GM12878 (cell line): ENCODE measurements around the gene CPSF4L. TPM values are rescaled to one million over a fixed set of nuclear protein-coding genes. Genes with fewer than 3 reads are reported as not detected.
A peak's percentile ranks its signal among the peaks of the same experiment; 100 is the strongest.

Source experiments
- ATAC-seq: fragments of 200-7000 bp; cut with Tn5 transposase; 3 replicates; pipeline ENCODE4 v1.9.1; 2020; ENCODE audit warnings: mild to moderate bottlenecking, moderate library complexity
- BruUV-seq: library from RNA; stranded (reverse); fragments of 400-500 nt; replicated peaks from 2 replicates; lab custom pipeline; 2021; lab: Mats Ljungman, UMichigan
- CTCF ChIA-PET: fragments of 300-600 bp; sonication (Branson Sonifier 250); formaldehyde crosslinking; extraction: SDS; loops from one replicate; lab custom pipeline; 2021; ENCODE audit warnings: inconsistent platforms; lab: Yijun Ruan, JAX
- POLR2A ChIA-PET: fragments of 350-600 bp; formaldehyde crosslinking; extraction: SDS; loops from one replicate; lab custom pipeline; 2021; ENCODE audit warnings: inconsistent platforms; lab: Charles Lee
- RAD21 ChIA-PET: fragments of 300-600 bp; sonication (Branson Sonifier 250); formaldehyde crosslinking; loops from one replicate; lab custom pipeline; 2023; ENCODE audit warnings: antibody characterized with exemption; ENCODE audit not compliant: unreplicated experiment; lab: Charles Lee
- SMC1A ChIA-PET: fragments of 300-600 bp; sonication (Branson Sonifier 250); formaldehyde crosslinking; loops from one replicate; lab custom pipeline; 2023; ENCODE audit not compliant: unreplicated experiment, uncharacterized antibody; lab: Charles Lee
- DNase-seq: peaks from one replicate; pipeline ENCODE4 v3.0.0-alpha.2; 2011; ENCODE audit warnings: low read depth, low spot score
- FAIRE-seq: peaks from 3 replicates; lab custom pipeline; 2011; peaks lifted over from hg19 to GRCh38; lab: Jason Lieb, UNC
- H2AFZ ChIP-seq: 2 replicates; pipeline ENCODE4 v1.6.0; 2011; ENCODE audit warnings: low read depth, low read length, control low read depth; ENCODE audit not compliant: control insufficient read depth
- H3K27ac ChIP-seq: 2 replicates; pipeline ENCODE4 v1.5.1; 2011; ENCODE audit warnings: control low read depth; ENCODE audit not compliant: control insufficient read depth, insufficient read depth
- H3K27me3 ChIP-seq, 2 experiments: replicated peaks in 1 of 2; 2 replicates each; pipeline versions ENCODE4 v1.6.0 to v1.6.1; 2011; ENCODE audit warnings: low read length in 1 of 2; ENCODE audit not compliant: control insufficient read depth in 2 of 2, insufficient read depth in 2 of 2
- H3K36me3 ChIP-seq, 2 experiments: 2 replicates each; pipeline ENCODE4 v1.5.1; 2011; ENCODE audit warnings: low read length in 1 of 2; ENCODE audit not compliant: control insufficient read depth in 2 of 2, insufficient read depth in 2 of 2
- H3K4me1 ChIP-seq: 2 replicates; pipeline ENCODE4 v1.6.1; 2011; ENCODE audit warnings: mild to moderate bottlenecking, low read length, moderate library complexity, mixed read lengths; ENCODE audit not compliant: control insufficient read depth, insufficient read depth
- H3K4me2 ChIP-seq: 2 replicates; pipeline ENCODE4 v1.6.0; 2011; ENCODE audit warnings: control low read depth; ENCODE audit not compliant: control insufficient read depth, insufficient read depth
- H3K4me3 ChIP-seq: fragments of 200-600 bp; sonication (generic); 2 replicates; pipeline ENCODE4 v1.5.1; 2016
- H3K79me2 ChIP-seq: 2 replicates; pipeline ENCODE4 v1.6.0; 2011; ENCODE audit warnings: low read length; ENCODE audit not compliant: control insufficient read depth, insufficient read depth
- H3K9ac ChIP-seq: 2 replicates; pipeline ENCODE4 v1.8.0; 2011; ENCODE audit warnings: low read length, control low read depth, mixed read lengths; ENCODE audit not compliant: control insufficient read depth, insufficient read depth
- H3K9me3 ChIP-seq: replicated peaks from 3 replicates; pipeline ENCODE4 v1.5.1; 2011; ENCODE audit warnings: mild to moderate bottlenecking, low read length; ENCODE audit not compliant: control insufficient read depth, insufficient read depth
- H4K20me1 ChIP-seq: 2 replicates; pipeline ENCODE4 v1.6.0; 2011; ENCODE audit not compliant: control insufficient read depth, insufficient read depth
- ATF7 ChIP-seq: fragments of 450-650 bp; IDR thresholded peaks from 2 replicates; pipeline ENCODE4 v1.6.1; 2016; ENCODE audit warnings: low read depth, mild to moderate bottlenecking
- CBX5 ChIP-seq: sonication (generic); IDR thresholded peaks from 2 replicates; pipeline ENCODE4 v1.6.1; 2016; ENCODE audit warnings: low read depth, moderate library complexity, mild to moderate bottlenecking, inconsistent platforms
- CREM ChIP-seq: IDR thresholded peaks from 2 replicates; pipeline ENCODE4 v1.6.1; 2014; ENCODE audit warnings: antibody characterized with exemption, low read depth
- GATAD2B ChIP-seq: fragments of 450-650 bp; conservative IDR thresholded peaks from 2 replicates; pipeline ENCODE4 v1.6.1; 2017; ENCODE audit warnings: low read depth, mild to moderate bottlenecking, moderate library complexity
- IKZF1 ChIP-seq: fragments of 450-650 bp; conservative IDR thresholded peaks from 2 replicates; pipeline ENCODE4 v1.6.1; 2017; ENCODE audit warnings: antibody characterized with exemption, mild to moderate bottlenecking
- KLF5 ChIP-seq: fragments of 450-650 bp; IDR thresholded peaks from 2 replicates; pipeline ENCODE4 v1.6.1; 2014; ENCODE audit warnings: mild to moderate bottlenecking; ENCODE audit not compliant: partially characterized antibody
- MTA2 ChIP-seq: fragments of 450-650 bp; IDR thresholded peaks from 2 replicates; pipeline ENCODE4 v1.6.1; 2016; ENCODE audit warnings: low read depth, mild to moderate bottlenecking, moderate library complexity
- RFX5 ChIP-seq: IDR thresholded peaks from 2 replicates; pipeline ENCODE4 v1.6.1; 2011; ENCODE audit warnings: low read depth, low read length, improper control_type of control experiment
- YBX1 ChIP-seq: fragments of 450-650 bp; IDR thresholded peaks from 2 replicates; pipeline ENCODE4 v1.6.1; 2016; ENCODE audit warnings: antibody characterized with exemption
- YY1 ChIP-seq: IDR thresholded peaks from 2 replicates; pipeline ENCODE4 v1.6.1; 2011; ENCODE audit warnings: low read depth, mild to moderate bottlenecking, low read length
- ZNF384 ChIP-seq: IDR thresholded peaks from 2 replicates; pipeline ENCODE4 v1.6.1; 2012; ENCODE audit warnings: low read depth, mild to moderate bottlenecking, low read length, improper control_type of control experiment, borderline replicate concordance
- ZZZ3 ChIP-seq: IDR thresholded peaks from 2 replicates; pipeline ENCODE4 v1.6.1; 2011; ENCODE audit warnings: low read depth; ENCODE audit not compliant: control insufficient read depth, insufficient read length
- WGBS: methylation state at CpG from one replicate; pipeline ENCODE4 v1.1.6; 2016; ENCODE audit warnings: low lambda C conversion rate; ENCODE audit not compliant: insufficient replicate concordance, insufficient coverage; ENCODE audit errors: missing lambda C conversion rate; 5-methylcytosine and 5-hydroxymethylcytosine counted together
- in situ Hi-C: fragments of 300-500 bp; cut with MboI; formaldehyde crosslinking; loops from 9 replicates; pipeline ENCODE4 v1.14.3; 2018; ENCODE audit warnings: mixed read lengths
- intact Hi-C: fragments of 100-400 bp; cut with micrococcal nuclease; formaldehyde crosslinking; loops from one replicate; pipeline ENCODE4 v1.14.2; 2022; ENCODE audit not compliant: unreplicated experiment
- polyA plus RNA-seq, 11 experiments: library from polyadenylated mRNA; depleted of rRNA in 4 of 11; unstranded in 6 of 11; stranded (reverse) in 5 of 11; fragments of >200 nt; fragmentation: Nextera tagmentation in 4 of 11; fragmentation: Illumina TruSeq in 1 of 11; extraction: Ambion mirVana in 4 of 11; extraction: Trizol in 1 of 11; gene quantifications; 1 replicate in 1 of 11; 2 replicates in 10 of 11; pipeline versions ENCODE4 v1.2.1 to v1.2.3, GENCODE V29; 2011 to 2016; ENCODE audit warnings: inconsistent platforms in 2 of 11, missing spikeins in 2 of 11, low read depth in 1 of 11
- total RNA-seq, 4 experiments: library from RNA; depleted of rRNA in 3 of 4; stranded (reverse); fragments of >200 nt in 3 of 4; fragmentation: Illumina TruSeq in 1 of 4; extraction: Trizol in 1 of 4; gene quantifications; 2 replicates each; pipeline versions ENCODE4 v1.2.1 to v1.2.3, GENCODE V29; 2013 to 2021
- TF ChIP-seq, protein P1 (sequence below): fragments of 450-650 bp; IDR thresholded peaks from 2 replicates; pipeline ENCODE4 v1.6.1; 2017; ENCODE audit warnings: mild to moderate bottlenecking
- TF ChIP-seq, protein P2 (sequence below): fragments of 150-350 bp; IDR thresholded peaks from 2 replicates; pipeline ENCODE4 v1.6.1; 2014; ENCODE audit warnings: mild to moderate bottlenecking, low read depth, low read length
- TF ChIP-seq, protein P3 (sequence below): IDR thresholded peaks from 2 replicates; pipeline ENCODE4 v1.6.1; 2012; ENCODE audit warnings: low read depth, low read length, improper control_type of control experiment
- TF ChIP-seq, protein P4 (sequence below): fragments of 450-650 bp; conservative IDR thresholded peaks from 2 replicates; pipeline ENCODE4 v1.6.1; 2017; ENCODE audit warnings: mild to moderate bottlenecking, moderate library complexity
- TF ChIP-seq, protein P5 (sequence below): IDR thresholded peaks from 2 replicates; pipeline ENCODE4 v1.6.1; 2011; ENCODE audit warnings: low read depth, mild to moderate bottlenecking, low read length, moderate library complexity, borderline replicate concordance; ENCODE audit errors: extremely low read depth

The CPSF4L gene
- total and polyA plus RNA-seq, 10 of the 15 experiments (the other 5 are each of a cell fraction or from before 2014, with no cell fraction given) = not detected

DNA sequence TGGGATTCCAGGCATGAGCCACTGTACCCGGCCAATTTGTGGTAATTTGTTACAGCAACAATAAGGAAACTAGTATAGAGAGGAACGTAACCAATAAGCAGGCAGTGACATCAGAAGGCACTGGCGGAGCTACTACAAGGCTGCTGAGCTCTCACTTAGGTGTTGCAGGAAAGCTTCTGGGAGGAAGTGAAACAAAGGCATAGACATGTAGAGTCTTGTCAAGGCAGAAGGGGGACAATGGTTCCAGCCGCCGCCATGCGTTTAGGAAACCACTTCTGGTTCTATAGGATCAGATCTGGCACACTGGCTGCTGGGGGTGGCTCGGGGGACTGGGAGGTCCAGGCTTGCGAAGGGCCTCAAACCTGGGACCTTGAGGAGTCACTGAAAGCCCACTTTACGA lies 9.4 kb upstream of the CPSF4L start (continued):
- TF ChIP-seq, protein P1, sequence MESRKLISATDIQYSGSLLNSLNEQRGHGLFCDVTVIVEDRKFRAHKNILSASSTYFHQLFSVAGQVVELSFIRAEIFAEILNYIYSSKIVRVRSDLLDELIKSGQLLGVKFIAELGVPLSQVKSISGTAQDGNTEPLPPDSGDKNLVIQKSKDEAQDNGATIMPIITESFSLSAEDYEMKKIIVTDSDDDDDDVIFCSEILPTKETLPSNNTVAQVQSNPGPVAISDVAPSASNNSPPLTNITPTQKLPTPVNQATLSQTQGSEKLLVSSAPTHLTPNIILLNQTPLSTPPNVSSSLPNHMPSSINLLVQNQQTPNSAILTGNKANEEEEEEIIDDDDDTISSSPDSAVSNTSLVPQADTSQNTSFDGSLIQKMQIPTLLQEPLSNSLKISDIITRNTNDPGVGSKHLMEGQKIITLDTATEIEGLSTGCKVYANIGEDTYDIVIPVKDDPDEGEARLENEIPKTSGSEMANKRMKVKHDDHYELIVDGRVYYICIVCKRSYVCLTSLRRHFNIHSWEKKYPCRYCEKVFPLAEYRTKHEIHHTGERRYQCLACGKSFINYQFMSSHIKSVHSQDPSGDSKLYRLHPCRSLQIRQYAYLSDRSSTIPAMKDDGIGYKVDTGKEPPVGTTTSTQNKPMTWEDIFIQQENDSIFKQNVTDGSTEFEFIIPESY = no peak
- TF ChIP-seq RFX5 (peak; percentile 75; the same call in 1 of the 2 replicates), ZZZ3 (no peak), IKZF1 (peak; percentile 94), ATF7 (peak; percentile 83), ZNF384 (no peak), CREM (peak; percentile 69), MTA2 (peak; percentile 89), YY1 (peak; percentile 87)
- TF ChIP-seq, all 136 proteins: peak for 38

DNA sequence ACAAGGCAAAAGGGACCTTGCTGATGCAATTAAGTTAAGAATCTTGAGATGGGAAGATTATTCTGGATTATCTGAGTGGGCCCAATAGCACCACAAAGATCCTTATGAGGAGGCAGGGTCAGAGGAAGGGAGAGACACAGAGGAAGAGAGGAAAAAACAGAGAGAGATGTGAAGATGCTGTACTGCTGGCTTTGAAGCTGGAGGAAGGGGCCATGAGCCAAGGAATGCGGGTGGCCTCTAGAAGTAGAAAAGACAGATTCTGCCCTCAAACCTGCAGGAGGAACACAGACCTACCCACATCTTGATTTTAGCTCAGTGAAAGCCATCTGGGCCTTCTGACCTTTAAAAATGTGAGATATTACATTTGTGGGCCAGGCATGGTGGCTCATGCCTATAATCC lies 8.1 kb upstream of the CPSF4L start:
- ChIA-PET CTCF (interaction anchor here (1.8 kb wide), 1 partner anchor 100 kb away, joined by 8 read pairs; no protein-coding TSS in a partner anchor), POLR2A (interaction anchor here (0.8 to 1.7 kb wide), 3 partner anchors 33 to 45 kb away, joined by 3 to 6 read pairs (median 3); a partner anchor contains a TSS), SMC1A (interaction anchor here (1.5 to 2.8 kb wide), 6 partner anchors 9 to 542 kb away, joined by 5 to 18 read pairs (median 14); partner anchors contain the start of genes CDC42EP4 and CPSF4L), RAD21 (interaction anchor here (1.3 to 2.0 kb wide), 4 partner anchors 11 to 542 kb away, joined by 5 to 18 read pairs (median 10); no protein-coding TSS in a partner anchor)
- no peak overlapping the region for H2AFZ ChIP-seq
- peaks cover 14% of the 10 kb centered on the region for H3K4me1 ChIP-seq
- no peak overlapping the region for H3K27ac ChIP-seq
- no peaks in the 10 kb centered on the region for H3K79me2 ChIP-seq
- in situ Hi-C loops = loop anchor here (5.0 to 10.0 kb wide), 2 partner anchors 38 to 925 kb away; no protein-coding TSS in a partner anchor
- no peaks in the 10 kb centered on the region for H3K36me3 ChIP-seq
- DNase-seq (no peak), FAIRE-seq (no peak), ATAC-seq (no peak)
- no peak overlapping the region for H3K9ac ChIP-seq
- H3K27me3 ChIP-seq = no peaks in the 10 kb centered on the region
- H3K4me2 ChIP-seq = no peak overlapping the region
- H3K9me3 ChIP-seq = no peaks in the 10 kb centered on the region
- BruUV-seq = no TSS peak
- no peak overlapping the region for H3K4me3 ChIP-seq
- 54% methylated on average over 1 of the region's 1 CpG for WGBS
- intact Hi-C loops = no loop called here
- H4K20me1 ChIP-seq = no peaks in the 10 kb centered on the region
- TF ChIP-seq, protein P2, sequence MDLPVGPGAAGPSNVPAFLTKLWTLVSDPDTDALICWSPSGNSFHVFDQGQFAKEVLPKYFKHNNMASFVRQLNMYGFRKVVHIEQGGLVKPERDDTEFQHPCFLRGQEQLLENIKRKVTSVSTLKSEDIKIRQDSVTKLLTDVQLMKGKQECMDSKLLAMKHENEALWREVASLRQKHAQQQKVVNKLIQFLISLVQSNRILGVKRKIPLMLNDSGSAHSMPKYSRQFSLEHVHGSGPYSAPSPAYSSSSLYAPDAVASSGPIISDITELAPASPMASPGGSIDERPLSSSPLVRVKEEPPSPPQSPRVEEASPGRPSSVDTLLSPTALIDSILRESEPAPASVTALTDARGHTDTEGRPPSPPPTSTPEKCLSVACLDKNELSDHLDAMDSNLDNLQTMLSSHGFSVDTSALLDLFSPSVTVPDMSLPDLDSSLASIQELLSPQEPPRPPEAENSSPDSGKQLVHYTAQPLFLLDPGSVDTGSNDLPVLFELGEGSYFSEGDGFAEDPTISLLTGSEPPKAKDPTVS = no peak
- no peak for TF ChIP-seq GATAD2B
- TF ChIP-seq, protein P3, sequence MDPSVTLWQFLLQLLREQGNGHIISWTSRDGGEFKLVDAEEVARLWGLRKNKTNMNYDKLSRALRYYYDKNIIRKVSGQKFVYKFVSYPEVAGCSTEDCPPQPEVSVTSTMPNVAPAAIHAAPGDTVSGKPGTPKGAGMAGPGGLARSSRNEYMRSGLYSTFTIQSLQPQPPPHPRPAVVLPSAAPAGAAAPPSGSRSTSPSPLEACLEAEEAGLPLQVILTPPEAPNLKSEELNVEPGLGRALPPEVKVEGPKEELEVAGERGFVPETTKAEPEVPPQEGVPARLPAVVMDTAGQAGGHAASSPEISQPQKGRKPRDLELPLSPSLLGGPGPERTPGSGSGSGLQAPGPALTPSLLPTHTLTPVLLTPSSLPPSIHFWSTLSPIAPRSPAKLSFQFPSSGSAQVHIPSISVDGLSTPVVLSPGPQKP = no peak
- TF ChIP-seq, protein P4, sequence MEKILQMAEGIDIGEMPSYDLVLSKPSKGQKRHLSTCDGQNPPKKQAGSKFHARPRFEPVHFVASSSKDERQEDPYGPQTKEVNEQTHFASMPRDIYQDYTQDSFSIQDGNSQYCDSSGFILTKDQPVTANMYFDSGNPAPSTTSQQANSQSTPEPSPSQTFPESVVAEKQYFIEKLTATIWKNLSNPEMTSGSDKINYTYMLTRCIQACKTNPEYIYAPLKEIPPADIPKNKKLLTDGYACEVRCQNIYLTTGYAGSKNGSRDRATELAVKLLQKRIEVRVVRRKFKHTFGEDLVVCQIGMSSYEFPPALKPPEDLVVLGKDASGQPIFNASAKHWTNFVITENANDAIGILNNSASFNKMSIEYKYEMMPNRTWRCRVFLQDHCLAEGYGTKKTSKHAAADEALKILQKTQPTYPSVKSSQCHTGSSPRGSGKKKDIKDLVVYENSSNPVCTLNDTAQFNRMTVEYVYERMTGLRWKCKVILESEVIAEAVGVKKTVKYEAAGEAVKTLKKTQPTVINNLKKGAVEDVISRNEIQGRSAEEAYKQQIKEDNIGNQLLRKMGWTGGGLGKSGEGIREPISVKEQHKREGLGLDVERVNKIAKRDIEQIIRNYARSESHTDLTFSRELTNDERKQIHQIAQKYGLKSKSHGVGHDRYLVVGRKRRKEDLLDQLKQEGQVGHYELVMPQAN = no peak
- TF ChIP-seq, protein P5, sequence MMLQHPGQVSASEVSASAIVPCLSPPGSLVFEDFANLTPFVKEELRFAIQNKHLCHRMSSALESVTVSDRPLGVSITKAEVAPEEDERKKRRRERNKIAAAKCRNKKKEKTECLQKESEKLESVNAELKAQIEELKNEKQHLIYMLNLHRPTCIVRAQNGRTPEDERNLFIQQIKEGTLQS = no peak
- TF ChIP-seq KLF5 = no peak
- TF ChIP-seq CBX5 = no peak
- no peak for TF ChIP-seq YBX1
